PC-3 (cell line): Measurements from ENCODE around the gene CKS1B. TPM values are rescaled to one million over a fixed set of nuclear protein-coding genes. Genes with fewer than 3 reads are reported as not detected.

Experiments
- ATAC-seq: fragments of 200-7000 bp; cut with Tn5 transposase; 2 replicates; pipeline ENCODE4 v1.9.1; 2020; ENCODE audit warnings: mild to moderate bottlenecking, moderate library complexity
- BruUV-seq: library from RNA; stranded (reverse); fragments of 400-500 nt; replicated peaks from 2 replicates; lab custom pipeline; 2021; lab: Mats Ljungman, UMichigan
- CTCF ChIA-PET: fragments of 300-600 bp; sonication (Branson Sonifier 250); formaldehyde crosslinking; loops from one replicate; lab custom pipeline; 2022; ENCODE audit warnings: antibody characterized with exemption; lab: Charles Lee
- POLR2A ChIA-PET: fragments of 300-600 bp; sonication (Branson Sonifier 250); formaldehyde crosslinking; loops from one replicate; lab custom pipeline; 2022; ENCODE audit warnings: antibody characterized with exemption; ENCODE audit not compliant: unreplicated experiment; lab: Charles Lee
- DNase-seq: peaks from one replicate; pipeline ENCODE4 v3.0.0-alpha.2; 2015
- H2AFZ ChIP-seq: fragments of 300-600 bp; sonication (generic); 2 replicates; pipeline ENCODE4 v1.6.0; 2016; ENCODE audit warnings: antibody characterized with exemption, low read length
- H3F3A ChIP-seq: fragments of 300-600 bp; sonication (generic); one replicate; pipeline ENCODE4 v1.6.0; 2017; ENCODE audit warnings: antibody characterized with exemption, low read length, control low read depth, mild to moderate bottlenecking; ENCODE audit not compliant: unreplicated experiment
- H3K27ac ChIP-seq: fragments of 300-600 bp; sonication (generic); 2 replicates; pipeline ENCODE4 v1.5.1; 2016; ENCODE audit warnings: mild to moderate bottlenecking, low read length
- H3K27me3 ChIP-seq: fragments of 300-600 bp; sonication (generic); 2 replicates; pipeline ENCODE4 v1.6.1; 2016; ENCODE audit warnings: low read length, mixed read lengths
- H3K36me3 ChIP-seq: fragments of 300-600 bp; sonication (generic); 2 replicates; pipeline ENCODE4 v1.6.1; 2016; ENCODE audit warnings: low read depth, mixed run types, low read length, mixed read lengths
- H3K4me1 ChIP-seq: fragments of 300-600 bp; sonication (generic); 2 replicates; pipeline ENCODE4 v1.5.1; 2016; ENCODE audit warnings: low read length; ENCODE audit not compliant: insufficient read depth
- H3K4me2 ChIP-seq: fragments of 300-600 bp; sonication (generic); 2 replicates; pipeline ENCODE4 v1.6.0; 2016; ENCODE audit warnings: low read length
- H3K4me3 ChIP-seq: fragments of 300-600 bp; sonication (generic); 2 replicates; pipeline ENCODE4 v1.5.1; 2016; ENCODE audit warnings: mild to moderate bottlenecking, low read length, mixed read lengths
- H3K79me2 ChIP-seq: fragments of 300-600 bp; sonication (generic); 2 replicates; pipeline ENCODE4 v1.6.1; 2017; ENCODE audit warnings: low read length, mixed read lengths
- H3K9ac ChIP-seq: fragments of 300-600 bp; sonication (generic); 2 replicates; pipeline ENCODE4 v1.6.0; 2016; ENCODE audit warnings: mild to moderate bottlenecking, low read length
- H3K9me2 ChIP-seq: fragments of 300-600 bp; sonication (generic); replicated peaks from 2 replicates; pipeline ENCODE4 v1.6.1; 2016; ENCODE audit warnings: mixed run types, low read length, mixed read lengths
- H3K9me3 ChIP-seq: fragments of 300-600 bp; sonication (generic); 2 replicates; pipeline ENCODE4 v1.6.1; 2016; ENCODE audit warnings: low read length, mixed read lengths
- H4K20me1 ChIP-seq: fragments of 300-600 bp; sonication (generic); 2 replicates; pipeline ENCODE4 v1.6.1; 2016; ENCODE audit warnings: low read length, mixed read lengths
- EZH2 ChIP-seq: fragments of 300-600 bp; sonication (generic); IDR thresholded peaks from one replicate; pipeline ENCODE4 v1.6.1; 2017; ENCODE audit warnings: antibody characterized with exemption, mild to moderate bottlenecking, low read length; ENCODE audit not compliant: unreplicated experiment
- EZH2phosphoT487 ChIP-seq: fragments of 300-600 bp; sonication (generic); IDR thresholded peaks from 2 replicates; pipeline ENCODE4 v1.6.1; 2018; ENCODE audit warnings: mild to moderate bottlenecking, antibody characterized with exemption, low read length, borderline replicate concordance
- intact Hi-C: fragments of 100-400 bp; cut with micrococcal nuclease; formaldehyde crosslinking; loops from 2 replicates; pipeline ENCODE4 v1.9.0; 2023
- total RNA-seq: library from RNA; depleted of rRNA; stranded (reverse); fragments of >200 nt; gene quantifications from 2 replicates; pipeline ENCODE4 v1.2.3, GENCODE V29; 2014
- TF ChIP-seq, protein P1 (sequence below): fragments of 300-600 bp; sonication (generic); conservative IDR thresholded peaks from 2 replicates; pipeline ENCODE4 v1.5.1; 2017; ENCODE audit warnings: antibody characterized with exemption, low read depth, mild to moderate bottlenecking, low read length

The CKS1B gene
- total RNA-seq, 1 experiment from 2014 or later: 390 TPM

- Histone ChIP-seq H3K9ac (peak overlapping the region; percentile 96), H2AFZ (peak overlapping the region; percentile 77), H3K9me2 (no peaks in the 10 kb centered on the region), H3K4me3 (peak overlapping the region; percentile 71), H3K27me3 (no peaks in the 10 kb centered on the region), H3K9me3 (no peaks in the 10 kb centered on the region), H4K20me1 (no peaks in the 10 kb centered on the region), H3K27ac (peak overlapping the region; percentile 83), H3K36me3 (peaks cover 43% of the 10 kb centered on the region), H3K4me1 (peaks cover 17% of the 10 kb centered on the region), H3F3A (no peaks in the 10 kb centered on the region), H3K4me2 (peak overlapping the region; percentile 88), H3K79me2 (peaks cover 42% of the 10 kb centered on the region)
- TF ChIP-seq, protein P1, sequence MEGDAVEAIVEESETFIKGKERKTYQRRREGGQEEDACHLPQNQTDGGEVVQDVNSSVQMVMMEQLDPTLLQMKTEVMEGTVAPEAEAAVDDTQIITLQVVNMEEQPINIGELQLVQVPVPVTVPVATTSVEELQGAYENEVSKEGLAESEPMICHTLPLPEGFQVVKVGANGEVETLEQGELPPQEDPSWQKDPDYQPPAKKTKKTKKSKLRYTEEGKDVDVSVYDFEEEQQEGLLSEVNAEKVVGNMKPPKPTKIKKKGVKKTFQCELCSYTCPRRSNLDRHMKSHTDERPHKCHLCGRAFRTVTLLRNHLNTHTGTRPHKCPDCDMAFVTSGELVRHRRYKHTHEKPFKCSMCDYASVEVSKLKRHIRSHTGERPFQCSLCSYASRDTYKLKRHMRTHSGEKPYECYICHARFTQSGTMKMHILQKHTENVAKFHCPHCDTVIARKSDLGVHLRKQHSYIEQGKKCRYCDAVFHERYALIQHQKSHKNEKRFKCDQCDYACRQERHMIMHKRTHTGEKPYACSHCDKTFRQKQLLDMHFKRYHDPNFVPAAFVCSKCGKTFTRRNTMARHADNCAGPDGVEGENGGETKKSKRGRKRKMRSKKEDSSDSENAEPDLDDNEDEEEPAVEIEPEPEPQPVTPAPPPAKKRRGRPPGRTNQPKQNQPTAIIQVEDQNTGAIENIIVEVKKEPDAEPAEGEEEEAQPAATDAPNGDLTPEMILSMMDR: 0 out of 2 replicates have a peak, but pooled peaks have one; percentile 26
- TF ChIP-seq EZH2 (no peak), EZH2phosphoT487 (no peak)
- intact Hi-C loops: no loop called here
- ChIA-PET CTCF (interaction anchor here (1.7 kb wide), 1 partner anchor 40 kb away, joined by 8 read pairs; the partner anchor contains the start of gene ZBTB7B), POLR2A (no interaction called here)
- DNase-seq: peak; percentile 30
- peak; percentile 32 for ATAC-seq
- BruUV-seq: TSS peak; percentile 80
Observed at GRCh38 chr1:154962156-154962749, 12.2 kb upstream of the CKS1B start.

DNA sequence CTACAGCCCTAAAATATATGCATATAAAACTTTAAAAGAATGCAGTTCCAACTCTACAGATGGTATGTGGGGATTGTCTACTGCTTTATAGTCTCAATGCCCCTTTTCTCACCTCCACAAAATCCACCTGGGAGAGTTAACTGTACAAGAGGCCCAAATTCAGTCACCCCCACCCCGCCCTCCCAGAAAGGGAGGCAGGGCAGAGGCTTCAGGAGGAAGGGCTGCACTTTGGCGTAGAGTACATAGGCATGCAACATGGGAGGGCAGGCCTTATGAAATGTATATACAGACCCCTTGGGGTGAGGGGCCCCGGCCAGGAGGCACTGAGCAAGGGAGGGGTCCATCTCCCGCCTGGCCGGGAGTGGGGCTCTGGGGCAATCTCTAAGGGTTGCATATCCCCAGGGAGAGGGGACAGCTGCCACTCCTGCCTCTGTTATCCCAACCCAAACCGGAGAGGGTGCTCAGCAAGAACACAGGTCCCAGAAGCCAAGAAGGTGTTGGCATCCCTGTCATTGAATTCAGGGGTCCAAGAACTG is 11.6 kb upstream of the CKS1B start:
- Histone ChIP-seq H3K79me2 (peaks cover 42% of the 10 kb centered on the region), H3K9me3 (no peaks in the 10 kb centered on the region), H2AFZ (no peak overlapping the region), H3K4me2 (peak overlapping the region; percentile 88), H3K4me3 (peak overlapping the region; percentile 71), H3K36me3 (peaks cover 49% of the 10 kb centered on the region), H3K27ac (no peak overlapping the region), H4K20me1 (no peaks in the 10 kb centered on the region), H3K27me3 (no peaks in the 10 kb centered on the region), H3K9me2 (no peaks in the 10 kb centered on the region), H3K9ac (peak overlapping the region; percentile 96), H3F3A (no peaks in the 10 kb centered on the region), H3K4me1 (peaks cover 17% of the 10 kb centered on the region)
- ChIA-PET POLR2A (no interaction called here), CTCF (no interaction called here)
- TF ChIP-seq EZH2phosphoT487: no peak
- TF ChIP-seq, protein P1: no peak
- TF ChIP-seq EZH2: no peak
- ATAC-seq: no peak
- intact Hi-C loops: no loop called here
- no peak for DNase-seq
- no TSS peak for BruUV-seq

- no peaks in the 10 kb centered on the region for H4K20me1 ChIP-seq
- BruUV-seq: no TSS peak
- H3K4me1 ChIP-seq: peaks cover 17% of the 10 kb centered on the region
- ChIA-PET CTCF (no interaction called here), POLR2A (no interaction called here)
- no peaks in the 10 kb centered on the region for H3F3A ChIP-seq
- no peak overlapping the region for H3K4me3 ChIP-seq
- H3K79me2 ChIP-seq: peaks cover 42% of the 10 kb centered on the region
- TF ChIP-seq EZH2phosphoT487 (no peak), EZH2 (no peak)
- TF ChIP-seq, protein P1: no peak
- DNase-seq (no peak), ATAC-seq (no peak)
- H3K9ac ChIP-seq: no peak overlapping the region
- no peak overlapping the region for H2AFZ ChIP-seq
- peaks cover 51% of the 10 kb centered on the region for H3K36me3 ChIP-seq
- no peak overlapping the region for H3K27ac ChIP-seq
- no peaks in the 10 kb centered on the region for H3K27me3 ChIP-seq
- no peaks in the 10 kb centered on the region for H3K9me3 ChIP-seq
- intact Hi-C loops: loop anchor here (1.0 kb wide), 1 partner anchor 9 kb away; no protein-coding TSS in a partner anchor
- H3K4me2 ChIP-seq: no peak overlapping the region
- no peaks in the 10 kb centered on the region for H3K9me2 ChIP-seq
Observed at GRCh38 chr1:154963643-154964042, 10.8 kb upstream of the CKS1B start.
